Hindlimb muscle (tissue), 1 donor: ENCODE data around the gene GFRA3. TPM values are rescaled to one million over a fixed set of nuclear protein-coding genes. Genes with fewer than 3 reads are reported as not detected.
"Not testable (repeated sequence)": the region's sequence is repeated elsewhere in the genome, so short reads cannot be mapped to it uniquely, and the experiment has no call there.

Experiments used
- DNase-seq: peaks from one replicate; pipeline ENCODE4 v3.0.0-alpha.2; 2013
- polyA plus RNA-seq: library from polyadenylated mRNA; unstranded; fragments of 120-200 nt; gene quantifications from one replicate; pipeline ENCODE4 v1.2.1, GENCODE V29; 2013; ENCODE audit not compliant: insufficient read length

GFRA3 gene, protein sequence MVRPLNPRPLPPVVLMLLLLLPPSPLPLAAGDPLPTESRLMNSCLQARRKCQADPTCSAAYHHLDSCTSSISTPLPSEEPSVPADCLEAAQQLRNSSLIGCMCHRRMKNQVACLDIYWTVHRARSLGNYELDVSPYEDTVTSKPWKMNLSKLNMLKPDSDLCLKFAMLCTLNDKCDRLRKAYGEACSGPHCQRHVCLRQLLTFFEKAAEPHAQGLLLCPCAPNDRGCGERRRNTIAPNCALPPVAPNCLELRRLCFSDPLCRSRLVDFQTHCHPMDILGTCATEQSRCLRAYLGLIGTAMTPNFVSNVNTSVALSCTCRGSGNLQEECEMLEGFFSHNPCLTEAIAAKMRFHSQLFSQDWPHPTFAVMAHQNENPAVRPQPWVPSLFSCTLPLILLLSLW
- 2.8 TPM for polyA plus RNA-seq

DNA sequence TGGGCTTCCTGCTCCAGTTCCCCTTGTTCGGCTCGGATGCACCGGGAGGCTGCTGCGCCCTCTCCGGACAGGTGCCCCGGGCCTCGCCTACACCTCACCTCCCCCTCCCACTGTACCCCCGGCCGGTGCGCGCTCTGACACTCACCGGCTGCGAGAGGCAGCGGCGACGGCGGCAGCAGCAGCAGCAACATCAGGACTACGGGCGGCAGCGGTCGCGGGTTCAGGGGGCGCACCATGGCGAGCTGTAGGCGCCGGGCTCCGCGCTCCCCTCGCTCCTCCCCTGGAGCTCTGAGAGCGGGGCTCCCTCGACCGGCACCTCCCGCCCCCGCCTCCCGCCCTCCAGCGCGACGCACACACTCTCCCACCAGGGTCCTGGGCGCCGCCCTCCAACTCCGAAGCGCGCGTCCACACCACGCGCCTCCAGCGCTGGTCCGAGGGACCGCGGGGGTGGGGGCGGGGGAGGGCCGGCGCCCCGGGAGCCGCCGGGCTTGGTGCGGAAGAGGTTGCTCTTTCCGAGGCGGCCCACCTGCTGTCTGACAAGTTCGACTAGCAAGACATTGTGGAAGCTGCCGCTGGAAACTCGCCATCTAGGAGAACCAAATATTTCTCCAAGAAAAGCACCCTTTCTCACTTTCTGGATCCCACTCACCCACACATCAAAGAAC is at the start of gene GFRA3:
Gene GFRA3, minus strand, starts transcription at position 433 of the 665 bp plus-strand sequence. Its CDS starts 197 bp downstream, at position 236.
- peak; percentile 23 for DNase-seq

DNA sequence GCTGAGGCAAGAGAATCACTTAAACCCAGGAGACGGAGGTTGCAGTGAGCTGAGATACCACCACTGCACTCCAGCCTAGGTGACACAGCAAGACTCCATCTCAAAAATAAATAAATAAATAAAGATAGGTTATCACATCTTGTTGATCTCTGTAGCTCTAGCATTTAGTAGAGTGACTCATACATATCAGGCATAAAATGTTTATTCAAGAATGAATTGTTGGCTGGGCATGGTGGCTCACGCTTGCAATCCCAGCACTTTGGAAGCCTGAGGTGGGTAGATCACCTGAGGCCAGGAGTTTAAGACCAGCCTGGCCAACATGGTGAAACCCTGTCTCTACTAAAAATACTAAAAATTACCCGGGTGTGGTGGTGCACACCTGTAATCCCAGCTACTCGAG is 43.8 kb upstream of the GFRA3 start:
- not testable (repeated sequence) for DNase-seq

DNA sequence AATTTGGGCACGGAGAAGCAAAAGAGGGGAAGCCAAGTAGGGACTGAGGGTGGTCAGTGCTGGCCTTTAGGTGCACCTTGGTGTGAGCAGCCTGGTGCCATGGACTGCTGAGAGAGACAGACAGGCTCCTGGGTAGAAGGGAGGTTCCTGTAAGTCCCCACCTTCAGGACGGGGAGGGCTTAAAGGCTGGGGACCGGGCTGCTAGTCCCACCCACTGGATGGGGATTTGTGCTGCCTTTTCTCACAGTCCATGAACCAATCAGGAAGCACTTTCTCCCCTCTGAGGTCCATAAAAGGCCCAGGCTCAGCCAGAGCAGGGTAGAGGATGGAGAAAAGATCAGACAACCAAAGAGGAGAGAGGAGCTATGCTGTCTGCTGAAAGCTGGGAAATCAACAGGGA is 41.9 kb upstream of the GFRA3 start:
- DNase-seq: no peak

DNA sequence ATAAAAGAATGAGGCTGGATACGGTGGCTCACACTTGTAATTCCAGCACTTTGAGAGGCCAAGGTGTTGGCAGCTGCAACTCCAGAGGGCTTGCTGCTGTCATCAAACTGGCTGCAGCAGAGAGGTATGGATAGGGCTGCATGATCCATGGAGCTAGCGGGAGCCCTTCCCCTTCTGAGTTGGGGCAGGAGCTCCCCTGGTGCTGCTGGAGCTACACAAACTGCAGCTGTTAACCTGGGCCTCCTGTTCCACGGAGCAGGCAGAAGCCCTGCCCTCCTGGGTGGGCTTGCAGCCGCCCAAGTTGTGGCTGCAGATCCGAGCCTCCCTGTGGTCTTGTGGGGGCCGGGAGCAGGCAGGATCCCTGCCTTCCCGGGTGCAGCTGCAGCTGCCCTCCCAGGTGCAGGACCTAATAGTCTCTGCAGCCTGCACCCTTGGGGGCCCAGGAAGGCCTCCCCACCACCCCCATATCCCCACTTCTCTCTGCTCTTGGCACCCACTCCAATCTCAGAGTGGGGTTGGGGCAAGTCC is 41.4 kb upstream of the GFRA3 start:
- DNase-seq: no peak

DNA sequence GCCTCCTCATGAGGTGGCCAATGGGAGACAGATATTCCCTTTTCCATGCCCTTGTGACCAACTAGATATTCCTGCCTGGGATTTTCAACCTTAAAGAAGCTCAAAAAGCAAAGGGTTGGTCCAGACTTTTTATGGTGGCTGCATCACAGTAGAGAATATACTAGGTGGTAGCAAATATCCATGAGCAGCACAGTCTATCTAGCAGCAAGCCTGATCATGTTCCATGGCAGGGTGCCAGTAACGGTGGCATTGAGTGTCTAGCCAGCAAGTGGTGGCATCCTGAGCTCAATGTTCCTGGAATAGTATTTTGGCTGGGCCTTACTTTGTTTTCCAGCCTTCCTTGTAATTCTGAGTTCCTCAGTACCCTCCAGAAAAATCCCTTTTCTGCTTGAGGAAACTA is 31.4 kb upstream of the GFRA3 start:
- DNase-seq: peak; percentile 8

DNA sequence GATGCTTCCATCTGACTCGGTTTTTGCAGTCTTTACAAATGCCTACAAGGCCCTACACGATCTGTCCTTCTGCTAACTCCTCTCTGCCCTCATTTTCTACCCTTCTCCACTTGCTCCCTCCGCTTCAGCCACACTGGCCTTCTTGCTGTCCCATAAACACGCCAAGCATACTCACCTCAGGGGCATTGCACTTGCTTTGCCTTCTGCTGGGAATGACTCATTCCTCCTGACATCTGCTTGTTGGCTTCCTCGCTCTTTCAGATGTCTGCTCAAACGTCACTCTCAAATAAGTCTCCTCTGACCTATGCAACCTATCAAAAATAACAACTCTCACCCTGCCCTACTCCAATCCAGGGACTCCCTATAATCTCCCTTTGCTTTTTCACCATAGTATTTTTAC is 29.0 kb upstream of the GFRA3 start:
- DNase-seq: no peak

DNA sequence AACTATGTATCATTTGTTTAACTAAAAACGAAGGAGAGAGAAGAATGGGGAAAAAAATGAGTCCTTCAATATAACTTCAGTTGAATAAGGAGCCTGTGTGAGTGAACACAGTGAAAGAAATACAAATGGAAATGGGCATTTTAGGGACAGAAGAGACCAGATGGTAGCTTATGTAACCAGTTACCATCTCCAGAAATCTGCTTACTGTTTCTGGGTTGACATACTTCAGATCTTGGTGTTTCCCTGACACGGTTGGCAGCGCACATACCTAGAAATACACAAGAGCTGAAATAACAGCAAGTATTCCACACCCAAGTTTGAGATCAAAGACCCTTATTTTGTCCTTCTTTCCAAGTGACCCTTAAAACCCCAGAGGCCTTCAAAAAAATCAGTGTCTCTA is 14.9 kb upstream of the GFRA3 start:
- no peak for DNase-seq

DNA sequence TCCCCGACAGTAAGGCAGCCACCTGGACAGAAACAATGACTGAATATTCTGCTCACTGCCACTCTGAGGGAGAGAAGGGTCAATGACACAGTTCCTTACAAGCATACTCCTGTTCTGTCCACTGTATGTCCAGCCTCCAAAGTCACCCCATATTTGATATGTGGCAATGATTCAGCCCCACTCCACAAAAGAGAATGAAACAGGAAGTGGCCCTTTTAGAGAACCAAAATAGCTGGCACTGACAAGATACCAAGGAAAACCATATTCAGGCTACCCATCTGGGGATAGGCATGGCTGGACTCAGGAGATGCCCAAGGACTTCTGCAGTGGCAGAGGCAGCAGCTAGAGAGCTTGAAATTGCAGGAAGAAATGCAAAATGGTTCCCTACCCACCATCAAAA is 12.8 kb upstream of the GFRA3 start:
- no peak for DNase-seq

DNA sequence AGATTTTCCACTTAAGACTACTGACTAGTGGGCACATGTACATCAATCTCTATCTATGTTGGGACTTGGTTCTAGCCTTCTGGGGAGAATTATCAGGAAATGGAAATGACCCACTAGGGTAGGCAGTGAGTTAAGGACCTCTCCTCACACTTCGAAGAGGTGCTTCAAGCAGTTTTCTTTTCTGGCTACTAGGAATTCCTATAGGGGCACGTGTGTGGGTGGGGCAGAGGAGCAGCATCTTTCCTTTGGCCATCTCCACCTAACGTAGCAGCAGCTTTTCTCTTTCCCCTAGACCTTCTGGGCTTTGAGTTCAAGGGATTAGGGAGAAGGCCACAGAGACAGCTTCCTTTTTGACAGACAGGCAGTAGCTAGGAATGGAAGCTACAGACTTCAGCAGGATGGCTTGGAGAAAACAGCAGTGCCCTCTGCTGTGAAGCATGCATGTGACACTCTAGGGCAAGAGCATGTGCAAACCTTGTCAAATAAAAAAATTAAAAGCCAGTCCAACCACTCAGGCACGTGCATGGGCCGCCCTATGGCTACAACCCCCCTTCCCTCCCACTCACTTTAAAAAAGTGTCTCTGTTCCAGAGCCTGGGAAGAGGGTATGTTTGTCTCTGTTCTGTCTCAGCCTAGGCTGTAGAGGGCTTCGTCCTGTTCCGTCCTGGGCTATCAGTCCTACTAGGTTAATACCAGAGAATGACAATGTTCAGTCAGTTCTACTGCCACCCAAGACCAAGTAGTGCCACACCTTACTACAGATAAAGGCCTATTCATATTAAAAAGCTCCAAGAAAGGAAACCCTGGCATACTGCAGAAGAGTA is 8.7 kb upstream of the GFRA3 start:
- no peak for DNase-seq

DNA sequence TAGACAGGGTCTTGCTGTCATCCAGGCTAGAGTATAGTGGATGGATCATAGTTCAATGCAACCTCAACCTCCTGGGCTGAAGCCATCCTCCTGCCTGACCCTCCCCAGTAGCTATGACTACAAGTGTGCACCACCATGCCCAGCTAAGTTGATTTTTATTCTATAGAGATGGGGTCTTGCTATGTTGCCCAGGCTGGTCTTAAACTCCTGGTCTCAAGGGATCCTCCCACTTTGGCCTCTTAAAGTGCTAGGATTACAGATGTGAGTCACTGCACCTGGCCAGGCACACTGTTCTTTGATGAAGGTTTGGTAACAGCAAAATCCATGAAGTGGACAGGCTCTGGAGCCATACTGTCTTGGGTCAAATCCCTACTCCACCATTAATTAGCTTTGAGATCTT is 6.5 kb upstream of the GFRA3 start:
- no peak for DNase-seq

DNA sequence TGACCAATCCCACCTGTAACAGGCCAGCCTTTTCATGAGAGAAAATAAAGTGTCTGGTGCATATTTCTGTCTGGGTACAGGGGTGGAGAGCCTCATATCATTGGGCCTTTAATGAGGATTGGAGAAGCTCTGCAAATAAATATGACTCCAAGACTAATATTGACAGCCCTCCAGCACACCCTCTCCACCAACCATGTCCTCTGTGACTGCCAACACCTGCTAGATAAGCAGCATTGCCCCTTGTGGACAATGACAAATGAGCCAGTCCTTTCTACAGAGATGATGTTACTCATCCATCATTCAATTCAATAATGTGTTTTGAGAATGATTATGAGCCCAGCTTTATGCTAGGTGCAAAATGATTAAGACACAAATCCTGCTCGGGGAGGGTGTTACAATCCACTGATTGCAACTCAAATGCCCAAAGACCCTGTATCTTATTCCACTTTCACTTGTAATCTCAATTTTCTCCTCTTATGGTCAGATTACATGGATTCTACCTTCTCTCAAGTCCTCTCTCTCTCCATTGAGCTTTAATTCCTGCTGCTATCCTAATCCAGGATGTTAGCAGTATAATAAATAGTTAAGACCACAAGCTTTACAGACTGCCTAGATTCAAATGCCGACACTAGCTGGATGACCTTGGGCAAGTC is 2.1 kb upstream of the GFRA3 start:
- no peak for DNase-seq

DNA sequence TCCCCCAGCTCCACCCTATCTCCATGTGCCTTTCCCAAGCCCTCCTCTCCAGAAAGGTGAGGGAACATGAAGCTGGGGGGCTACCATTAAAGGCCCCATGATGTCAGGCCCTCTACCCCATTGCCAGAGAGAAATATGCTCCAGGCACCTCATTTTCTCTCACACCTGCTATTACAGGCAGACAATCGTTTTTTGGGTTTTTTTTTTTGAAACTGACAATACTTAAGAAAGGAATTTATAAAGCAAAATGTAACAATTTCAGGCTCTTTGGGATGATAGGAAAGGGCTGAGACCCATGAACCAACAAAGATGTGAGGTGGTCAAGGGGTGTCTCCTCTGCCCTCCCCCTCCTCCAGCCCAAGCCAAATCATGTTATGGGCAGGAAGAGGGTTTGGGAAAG is 1.5 kb upstream of the GFRA3 start:
- no peak for DNase-seq

DNA sequence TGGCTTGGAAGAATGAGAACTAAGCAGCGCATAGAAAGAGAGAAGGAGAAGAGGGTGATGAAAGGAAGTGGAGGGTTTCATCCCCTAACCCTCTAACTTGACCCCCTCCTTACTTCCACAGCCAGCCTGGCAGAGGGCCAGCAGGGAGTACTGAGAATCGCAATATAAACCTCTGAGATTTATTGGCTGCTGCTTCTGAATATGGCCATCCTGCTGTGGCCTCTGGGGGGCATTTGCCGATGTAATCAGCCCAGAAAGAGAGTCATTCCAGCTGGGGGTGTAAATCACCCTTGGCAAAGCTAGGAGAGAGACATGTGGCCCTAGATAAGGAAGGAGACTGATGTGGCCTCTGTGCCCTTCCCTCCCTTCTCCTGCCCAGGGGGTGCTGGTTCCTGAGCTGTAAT is 960 bp upstream of the GFRA3 start:
- DNase-seq: no peak

DNA sequence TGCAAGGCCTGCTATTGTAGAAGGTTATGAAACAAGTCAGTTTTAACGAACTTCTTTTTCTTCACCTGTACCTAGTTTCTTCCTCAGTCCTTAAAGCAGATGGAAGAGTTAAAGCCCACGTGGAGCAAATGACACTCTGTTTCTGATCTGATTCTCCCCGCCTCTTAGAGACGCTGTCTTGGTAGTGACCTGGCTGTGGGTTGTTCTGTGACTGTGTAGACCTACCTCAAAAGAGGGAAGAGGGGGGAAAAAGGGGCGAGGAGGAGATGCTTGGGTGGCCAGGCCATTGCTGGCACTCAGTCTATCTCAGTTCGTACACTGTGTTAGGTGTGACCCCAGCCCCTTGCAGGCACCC is 610 bp downstream of the GFRA3 start:
- DNase-seq: no peak

DNA sequence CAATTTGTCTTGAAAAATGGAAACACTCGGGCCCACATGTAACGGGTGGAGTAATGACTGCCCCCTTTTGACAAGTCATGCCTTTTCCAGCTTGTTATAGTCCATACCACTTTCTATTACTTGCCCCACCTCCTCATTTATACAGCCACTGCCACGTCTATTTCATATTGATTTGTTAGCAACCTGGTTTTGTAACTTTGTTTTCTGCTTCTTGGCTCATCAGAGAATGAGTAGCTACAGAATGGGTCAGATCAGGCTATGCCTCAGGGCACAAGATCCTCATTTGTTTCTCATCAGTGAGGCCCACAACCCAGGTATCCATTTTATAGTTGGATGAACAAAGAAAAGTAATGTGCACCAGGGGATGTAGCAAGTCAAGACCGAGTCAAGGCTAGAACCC is 1.7 kb downstream of the GFRA3 start:
- no peak for DNase-seq

DNA sequence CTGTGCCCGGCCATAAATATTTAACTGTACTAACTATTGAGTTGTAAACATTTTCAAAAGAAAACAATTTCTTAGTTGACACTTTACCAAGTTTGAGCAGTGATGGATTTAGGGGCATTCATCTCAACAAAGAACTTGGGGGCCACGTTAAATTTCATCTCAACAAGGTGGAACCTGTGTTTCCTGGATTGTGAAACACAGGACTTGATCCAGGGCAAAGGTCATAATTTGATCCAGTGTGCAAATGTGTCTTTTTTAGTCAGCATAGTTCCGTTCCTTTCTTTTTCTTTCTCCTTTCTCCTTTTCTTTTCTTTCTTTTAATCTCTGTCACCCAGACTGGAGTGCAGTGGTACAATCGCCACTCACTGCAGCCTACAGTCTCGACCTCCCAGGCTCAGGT is 3.1 kb downstream of the GFRA3 start:
- no peak for DNase-seq

DNA sequence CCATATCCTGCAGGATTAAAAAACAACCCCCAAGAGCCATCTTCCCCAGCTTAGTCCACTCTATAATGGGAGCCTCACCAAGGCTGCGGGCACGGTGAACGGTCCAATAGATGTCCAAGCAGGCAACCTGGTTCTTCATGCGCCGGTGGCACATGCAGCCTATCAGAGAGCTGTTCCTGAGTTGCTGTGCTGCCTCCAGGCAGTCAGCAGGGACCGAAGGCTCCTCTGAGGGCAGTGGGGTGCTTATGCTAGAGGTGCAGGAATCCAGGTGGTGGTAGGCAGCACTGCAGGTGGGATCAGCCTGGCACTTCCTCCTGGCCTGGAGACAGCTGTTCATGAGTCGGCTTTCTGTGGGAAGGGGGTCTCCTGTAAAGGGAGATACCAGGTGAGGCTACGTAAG is 10.2 kb downstream of the GFRA3 start:
- no peak for DNase-seq

DNA sequence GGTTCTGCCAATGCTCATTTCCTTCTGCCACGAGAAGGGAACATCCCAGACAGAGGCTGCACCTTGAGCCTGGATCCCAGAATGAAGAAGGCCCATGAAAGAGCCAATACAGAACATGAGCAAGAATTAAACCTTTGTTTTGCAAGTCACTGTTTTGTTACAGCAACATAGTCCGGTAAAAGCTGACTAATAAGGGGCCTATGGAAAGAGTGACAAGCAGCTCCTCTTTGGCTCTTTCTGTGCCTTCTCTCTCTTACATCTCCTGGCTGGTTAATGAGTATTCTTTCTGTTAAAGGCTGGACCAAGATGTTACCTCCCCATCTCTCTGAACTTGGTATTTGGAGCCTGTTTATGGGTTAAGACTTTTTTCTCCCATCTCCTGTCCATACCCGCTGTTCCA is 10.8 kb downstream of the GFRA3 start:
- no peak for DNase-seq

DNA sequence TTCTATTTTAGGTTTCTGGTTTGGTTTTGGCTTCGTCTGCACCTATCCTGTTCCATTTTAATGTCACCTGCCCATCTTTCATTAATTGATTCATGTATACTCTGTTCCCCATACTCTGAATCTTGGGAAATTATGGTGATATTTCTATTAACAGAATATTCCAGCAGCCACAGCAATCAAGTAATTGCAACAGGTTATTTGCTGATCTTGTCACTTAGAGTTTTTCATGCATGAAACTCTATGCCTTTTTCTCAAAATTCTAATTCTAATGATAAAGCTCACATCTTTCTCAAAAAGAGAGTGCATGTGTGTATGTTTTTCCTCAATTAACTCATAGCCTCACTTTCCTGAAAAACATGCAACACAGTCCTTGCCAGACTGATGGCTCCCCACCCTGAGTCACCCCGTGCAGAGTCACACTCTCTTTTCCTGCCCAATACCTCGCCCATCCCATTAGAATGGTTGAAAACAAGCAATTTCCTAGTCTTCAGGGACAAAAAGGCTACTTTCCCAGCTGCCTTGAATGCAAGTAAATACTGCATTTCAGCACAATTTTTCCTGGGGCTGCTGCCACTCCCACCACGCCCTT is 15.6 kb downstream of the GFRA3 start:
- DNase-seq: no peak

DNA sequence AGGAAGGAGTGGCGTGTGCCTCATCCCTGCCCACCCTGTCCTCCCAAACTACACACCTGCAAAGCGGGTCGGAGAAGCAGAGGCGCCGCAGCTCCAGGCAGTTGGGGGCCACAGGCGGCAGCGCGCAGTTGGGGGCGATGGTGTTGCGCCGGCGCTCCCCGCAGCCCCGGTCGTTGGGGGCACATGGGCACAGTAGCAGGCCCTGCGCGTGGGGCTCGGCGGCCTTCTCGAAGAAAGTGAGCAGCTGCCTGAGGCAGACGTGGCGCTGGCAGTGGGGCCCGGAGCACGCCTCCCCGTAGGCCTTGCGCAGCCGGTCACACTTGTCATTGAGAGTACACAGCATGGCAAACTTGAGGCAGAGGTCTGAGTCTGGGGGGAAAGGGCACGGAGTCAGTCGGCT is 16.8 kb downstream of the GFRA3 start:
- DNase-seq: no peak

DNA sequence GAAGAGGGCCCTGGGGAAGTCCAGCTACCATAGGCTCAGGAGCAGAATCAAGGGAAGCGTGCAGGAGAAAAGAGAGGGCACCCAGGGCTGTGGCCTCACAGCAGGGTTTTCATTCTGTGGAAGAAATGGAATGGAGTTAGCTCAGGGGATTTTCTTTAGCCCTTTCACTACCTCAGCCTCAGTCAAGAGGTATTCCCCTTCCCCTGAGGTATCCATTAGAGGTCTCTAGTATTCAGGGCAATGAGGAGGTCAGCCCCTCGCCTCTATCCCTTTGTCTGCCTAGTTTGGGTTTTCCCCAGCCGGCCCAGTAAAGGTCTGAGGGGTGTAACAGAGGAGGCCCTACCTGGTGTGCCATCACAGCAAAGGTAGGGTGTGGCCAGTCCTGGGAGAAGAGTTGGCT is 21.5 kb downstream of the GFRA3 start:
- DNase-seq: no peak

DNA sequence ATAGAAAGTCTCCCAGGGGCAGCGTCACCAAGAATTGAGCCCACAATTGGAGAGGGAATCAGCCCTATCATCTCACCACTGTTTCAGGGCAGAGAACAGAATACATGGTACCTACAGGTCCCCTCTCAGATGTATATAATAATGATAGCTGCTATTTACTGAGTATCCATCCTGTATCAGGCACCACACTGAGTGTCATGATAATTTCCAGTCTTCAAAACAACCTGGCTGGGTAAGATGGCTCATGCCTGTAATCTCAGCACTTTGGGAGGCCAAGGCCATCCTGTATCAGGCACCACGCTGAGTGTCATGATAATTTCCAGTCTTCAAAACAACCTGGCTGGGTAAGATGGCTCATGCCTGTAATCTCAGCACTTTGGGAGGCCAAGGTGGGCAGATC is 26.6 kb downstream of the GFRA3 start:
- not testable (repeated sequence) for DNase-seq
